Measurements from ENCODE around the gene TMED3. TPM values are rescaled to one million over a fixed set of nuclear protein-coding genes. Genes with fewer than 3 reads are reported as not detected.

TMED3 gene
- total and polyA plus RNA-seq, 9 of the 15 experiments (the other 6 are each of a cell fraction or from before 2014, with no cell fraction given) = 6.1 to 89.6 (median 51.4) TPM

DNA sequence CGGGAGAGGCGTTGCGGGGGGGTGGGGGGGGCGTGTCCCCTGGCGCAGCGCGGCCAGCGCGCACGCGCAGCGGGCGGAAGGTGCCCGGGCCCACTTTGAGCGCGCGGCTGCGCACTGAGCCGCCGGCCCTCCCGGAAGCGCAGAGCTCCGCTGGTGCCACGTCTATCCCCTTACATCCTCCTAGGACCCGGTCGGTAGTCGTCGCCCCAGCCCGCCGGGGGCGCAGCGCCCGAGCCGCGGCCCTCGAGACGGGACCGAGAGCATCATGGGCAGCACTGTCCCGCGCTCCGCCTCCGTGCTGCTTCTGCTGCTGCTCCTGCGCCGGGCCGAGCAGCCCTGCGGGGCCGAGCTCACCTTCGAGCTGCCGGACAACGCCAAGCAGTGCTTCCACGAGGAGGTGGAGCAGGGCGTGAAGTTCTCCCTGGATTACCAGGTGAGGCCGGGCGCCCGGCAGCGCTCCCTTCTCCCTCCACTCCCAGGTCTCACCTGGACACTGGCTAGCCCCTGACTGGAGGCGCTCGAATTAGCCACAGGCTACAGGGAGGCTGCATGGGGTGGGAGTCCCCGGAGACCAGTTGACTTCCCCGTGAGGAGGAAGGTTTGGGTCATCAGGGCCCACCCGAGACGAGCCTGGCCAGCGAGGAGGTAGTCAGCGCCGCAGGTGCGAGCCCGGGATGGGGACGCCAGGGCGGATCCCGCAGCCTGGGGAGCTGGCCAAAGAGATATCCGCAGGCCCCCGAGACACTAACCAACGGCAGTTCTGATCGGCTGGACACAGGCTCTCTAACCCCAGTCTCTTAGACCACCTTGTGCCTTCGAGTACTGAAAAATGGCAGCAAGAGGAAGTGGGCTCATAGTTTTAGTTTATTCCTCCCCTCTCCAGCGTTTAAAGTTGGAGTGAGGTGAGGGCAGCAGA is at the start of gene TMED3 (continued):
- no peak for TF ChIP-seq SP1 (CRISPR knock-in tag; IDR thresholded peaks at IDR 0.05)
- TF ChIP-seq MCM7 (IDR thresholded peaks at IDR 0.05) = no peak
- TF ChIP-seq DPF2 (IDR thresholded peaks at IDR 0.05) = no peak
- no peak for TF ChIP-seq WHSC1 (IDR thresholded peaks at IDR 0.05; ENCODE audit: low read length)
- no peak for TF ChIP-seq NR3C1 (CRISPR knock-in tag; IDR thresholded peaks at IDR 0.05)
- no peak for TF ChIP-seq U2AF1 (optimal IDR thresholded peaks at IDR 0.05; ENCODE audit: low read depth, low read length)
- TF ChIP-seq ZEB2 (IDR thresholded peaks at IDR 0.05) = 0 out of 2 replicates have a peak, but pooled peaks have one; percentile 34
- TF ChIP-seq RAD21 (CRISPR knock-in tag; conservative IDR thresholded peaks at IDR 0.05 in 1 of 2, IDR thresholded peaks at IDR 0.05 in 1 of 2) = no peak
- no peak for TF ChIP-seq RFX5 (IDR thresholded peaks at IDR 0.05; ENCODE audit: low read depth, low read length)
- TF ChIP-seq ZNF175 (CRISPR knock-in tag; IDR thresholded peaks at IDR 0.05; ENCODE audit: low read depth) = no peak
- TF ChIP-seq, protein P1, sequence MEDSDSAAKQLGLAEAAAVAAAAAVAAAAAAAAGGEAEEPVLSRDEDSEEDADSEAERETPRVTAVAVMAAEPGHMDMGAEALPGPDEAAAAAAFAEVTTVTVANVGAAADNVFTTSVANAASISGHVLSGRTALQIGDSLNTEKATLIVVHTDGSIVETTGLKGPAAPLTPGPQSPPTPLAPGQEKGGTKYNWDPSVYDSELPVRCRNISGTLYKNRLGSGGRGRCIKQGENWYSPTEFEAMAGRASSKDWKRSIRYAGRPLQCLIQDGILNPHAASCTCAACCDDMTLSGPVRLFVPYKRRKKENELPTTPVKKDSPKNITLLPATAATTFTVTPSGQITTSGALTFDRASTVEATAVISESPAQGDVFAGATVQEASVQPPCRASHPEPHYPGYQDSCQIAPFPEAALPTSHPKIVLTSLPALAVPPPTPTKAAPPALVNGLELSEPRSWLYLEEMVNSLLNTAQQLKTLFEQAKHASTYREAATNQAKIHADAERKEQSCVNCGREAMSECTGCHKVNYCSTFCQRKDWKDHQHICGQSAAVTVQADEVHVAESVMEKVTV (CRISPR knock-in tag; IDR thresholded peaks at IDR 0.05) = no peak
- TF ChIP-seq ZNF699 (CRISPR knock-in tag; IDR thresholded peaks at IDR 0.05; ENCODE audit: insufficient replicate concordance) = no peak
- TF ChIP-seq PHF20 (IDR thresholded peaks at IDR 0.05; ENCODE audit: partially characterized antibody) = peak; percentile 78
- no peak for TF ChIP-seq GTF2E2 (tag; IDR thresholded peaks at IDR 0.05)
- TF ChIP-seq RFX1 (IDR thresholded peaks at IDR 0.05) = no peak
- no peak for TF ChIP-seq OTX1 (CRISPR knock-in tag; IDR thresholded peaks at IDR 0.05)
- no peak for TF ChIP-seq ZNF644 (tag; IDR thresholded peaks at IDR 0.05; ENCODE audit: low read depth)
- TF ChIP-seq, protein P2, sequence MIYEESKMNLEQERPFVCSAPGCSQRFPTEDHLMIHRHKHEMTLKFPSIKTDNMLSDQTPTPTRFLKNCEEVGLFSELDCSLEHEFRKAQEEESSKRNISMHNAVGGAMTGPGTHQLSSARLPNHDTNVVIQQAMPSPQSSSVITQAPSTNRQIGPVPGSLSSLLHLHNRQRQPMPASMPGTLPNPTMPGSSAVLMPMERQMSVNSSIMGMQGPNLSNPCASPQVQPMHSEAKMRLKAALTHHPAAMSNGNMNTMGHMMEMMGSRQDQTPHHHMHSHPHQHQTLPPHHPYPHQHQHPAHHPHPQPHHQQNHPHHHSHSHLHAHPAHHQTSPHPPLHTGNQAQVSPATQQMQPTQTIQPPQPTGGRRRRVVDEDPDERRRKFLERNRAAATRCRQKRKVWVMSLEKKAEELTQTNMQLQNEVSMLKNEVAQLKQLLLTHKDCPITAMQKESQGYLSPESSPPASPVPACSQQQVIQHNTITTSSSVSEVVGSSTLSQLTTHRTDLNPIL (CRISPR knock-in tag; IDR thresholded peaks at IDR 0.05) = no peak
- TF ChIP-seq EP300 (IDR thresholded peaks at IDR 0.05; ENCODE audit: low read length) = no peak
- no peak for TF ChIP-seq CHD4 (IDR thresholded peaks at IDR 0.05; ENCODE audit: insufficient read depth, insufficient replicate concordance, low read depth, low read length, poor library complexity, severe bottlenecking)
- TF ChIP-seq HNRNPH1 (optimal IDR thresholded peaks at IDR 0.05; ENCODE audit: low read depth, low read length) = no peak
- TF ChIP-seq, protein P3, sequence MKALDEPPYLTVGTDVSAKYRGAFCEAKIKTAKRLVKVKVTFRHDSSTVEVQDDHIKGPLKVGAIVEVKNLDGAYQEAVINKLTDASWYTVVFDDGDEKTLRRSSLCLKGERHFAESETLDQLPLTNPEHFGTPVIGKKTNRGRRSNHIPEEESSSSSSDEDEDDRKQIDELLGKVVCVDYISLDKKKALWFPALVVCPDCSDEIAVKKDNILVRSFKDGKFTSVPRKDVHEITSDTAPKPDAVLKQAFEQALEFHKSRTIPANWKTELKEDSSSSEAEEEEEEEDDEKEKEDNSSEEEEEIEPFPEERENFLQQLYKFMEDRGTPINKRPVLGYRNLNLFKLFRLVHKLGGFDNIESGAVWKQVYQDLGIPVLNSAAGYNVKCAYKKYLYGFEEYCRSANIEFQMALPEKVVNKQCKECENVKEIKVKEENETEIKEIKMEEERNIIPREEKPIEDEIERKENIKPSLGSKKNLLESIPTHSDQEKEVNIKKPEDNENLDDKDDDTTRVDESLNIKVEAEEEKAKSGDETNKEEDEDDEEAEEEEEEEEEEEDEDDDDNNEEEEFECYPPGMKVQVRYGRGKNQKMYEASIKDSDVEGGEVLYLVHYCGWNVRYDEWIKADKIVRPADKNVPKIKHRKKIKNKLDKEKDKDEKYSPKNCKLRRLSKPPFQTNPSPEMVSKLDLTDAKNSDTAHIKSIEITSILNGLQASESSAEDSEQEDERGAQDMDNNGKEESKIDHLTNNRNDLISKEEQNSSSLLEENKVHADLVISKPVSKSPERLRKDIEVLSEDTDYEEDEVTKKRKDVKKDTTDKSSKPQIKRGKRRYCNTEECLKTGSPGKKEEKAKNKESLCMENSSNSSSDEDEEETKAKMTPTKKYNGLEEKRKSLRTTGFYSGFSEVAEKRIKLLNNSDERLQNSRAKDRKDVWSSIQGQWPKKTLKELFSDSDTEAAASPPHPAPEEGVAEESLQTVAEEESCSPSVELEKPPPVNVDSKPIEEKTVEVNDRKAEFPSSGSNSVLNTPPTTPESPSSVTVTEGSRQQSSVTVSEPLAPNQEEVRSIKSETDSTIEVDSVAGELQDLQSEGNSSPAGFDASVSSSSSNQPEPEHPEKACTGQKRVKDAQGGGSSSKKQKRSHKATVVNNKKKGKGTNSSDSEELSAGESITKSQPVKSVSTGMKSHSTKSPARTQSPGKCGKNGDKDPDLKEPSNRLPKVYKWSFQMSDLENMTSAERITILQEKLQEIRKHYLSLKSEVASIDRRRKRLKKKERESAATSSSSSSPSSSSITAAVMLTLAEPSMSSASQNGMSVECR (CRISPR knock-in tag; IDR thresholded peaks at IDR 0.05) = no peak; the same call in 1 of the 2 replicates
